Measurements from ENCODE around the gene PRKCG.
"Not testable (repeated sequence)": the region's sequence is repeated elsewhere in the genome, so short reads cannot be mapped to it uniquely, and the experiment has no call there.

PRKCG gene

DNA sequence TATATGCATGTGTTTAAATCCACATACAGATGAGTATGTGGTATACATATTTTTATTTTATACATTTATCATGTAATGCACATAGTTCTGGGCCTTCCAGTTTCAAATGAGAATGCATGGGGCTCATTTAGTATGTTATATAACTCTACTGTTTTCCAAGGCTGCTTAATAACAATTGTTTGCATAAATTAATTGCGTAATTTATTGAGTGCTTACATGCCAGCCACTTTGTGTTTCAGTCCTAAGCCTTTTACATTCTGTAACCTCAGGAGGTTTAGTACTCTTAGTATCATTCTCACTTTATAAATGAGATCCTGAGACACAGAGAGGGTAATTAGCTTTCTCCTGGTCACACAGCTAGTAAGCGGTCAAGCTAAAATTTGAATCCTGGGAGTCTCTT is 64.0 kb downstream of the PRKCG start:
- DNase-seq: no peak

- no peak for DNase-seq
Measured at GRCh38 chr19:53947624-53948023, 65.6 kb downstream of the PRKCG start.

DNA sequence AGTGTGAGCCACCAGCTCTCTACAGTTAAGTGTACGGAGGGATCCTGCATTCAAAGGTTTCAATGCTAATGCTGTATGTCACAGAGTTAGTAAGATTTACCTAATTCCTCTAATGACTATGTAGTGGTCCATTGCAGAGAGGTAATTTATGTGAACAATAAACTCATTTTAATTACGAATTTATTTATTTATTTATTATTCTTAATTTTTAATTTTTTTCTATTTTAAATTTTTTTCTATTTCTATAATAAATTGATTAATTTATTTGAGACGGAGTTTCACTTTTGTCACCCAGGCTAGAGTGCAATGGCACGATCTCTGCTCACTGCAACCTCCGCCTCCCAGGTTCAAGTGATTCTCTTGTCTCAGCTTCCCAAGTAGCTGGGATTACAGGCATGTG is 66.6 kb downstream of the PRKCG start:
- not testable (repeated sequence) for DNase-seq

DNA sequence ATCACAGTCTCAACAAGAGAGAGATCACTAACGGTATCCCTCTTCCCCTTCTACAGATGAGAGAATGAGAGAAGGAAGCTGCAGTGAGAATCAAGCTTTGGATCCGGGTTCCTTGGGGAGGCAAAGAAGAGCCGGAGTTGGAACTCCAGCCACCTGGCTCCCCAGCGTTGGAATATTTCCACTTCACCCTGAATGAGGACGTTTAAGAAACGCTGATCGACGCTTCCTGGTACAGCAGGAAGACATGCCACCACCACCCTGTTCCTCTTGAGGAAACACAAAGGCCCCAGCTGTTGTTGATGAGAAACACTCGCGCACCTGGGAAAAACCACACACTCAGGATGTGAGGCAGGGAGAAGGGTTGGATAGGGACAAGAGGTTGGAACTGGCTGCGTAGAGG is 69.4 kb downstream of the PRKCG start:
- DNase-seq: no peak

DNA sequence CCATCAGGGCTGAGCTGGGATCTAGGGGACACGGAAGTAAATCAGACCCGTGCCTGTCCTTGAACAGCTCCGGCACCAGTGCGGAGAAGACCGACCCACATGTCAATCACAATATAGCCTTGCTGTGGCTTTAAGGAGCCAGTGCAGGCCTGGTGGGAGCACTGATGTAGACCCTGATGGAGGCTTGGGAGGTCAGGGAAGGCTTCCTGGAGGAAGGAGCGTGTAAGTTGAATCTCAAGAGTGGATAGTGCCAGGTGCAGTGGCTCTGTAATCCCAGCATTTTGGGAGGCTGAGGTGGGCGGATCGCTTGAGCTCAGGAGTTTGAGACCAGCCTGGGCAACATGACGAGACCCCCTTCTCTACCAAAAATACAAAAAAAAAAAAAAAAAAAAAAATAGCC is 70.0 kb downstream of the PRKCG start:
- DNase-seq: no peak

DNA sequence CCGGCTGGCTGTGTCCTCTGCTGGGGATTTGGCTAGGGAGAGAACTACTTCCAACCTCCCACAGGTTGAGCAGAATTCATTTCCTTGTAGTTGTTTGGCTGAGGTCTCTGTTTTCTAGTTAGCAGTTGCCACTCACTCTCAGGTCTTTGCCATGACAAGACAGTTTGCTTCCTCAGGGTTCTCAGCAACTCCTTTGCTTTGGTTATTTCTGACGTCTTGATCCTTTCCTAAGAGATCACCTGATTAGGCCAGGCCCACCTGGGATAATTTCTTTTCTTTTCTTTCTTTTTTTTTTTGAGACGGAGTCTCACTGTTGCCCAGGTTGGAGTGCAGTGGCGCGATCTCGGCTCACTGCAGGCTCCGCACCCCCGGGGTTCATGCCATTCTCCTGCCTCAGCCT is 71.4 kb downstream of the PRKCG start:
- no peak for DNase-seq

All from retina (tissue), 1 donor.